Activated T-cell treated with anti-CD3 and anti-CD28 coated beads, Interleukin-2, amount 50 U/mL, for 72 hours (primary cell): Measurements from ENCODE around the gene CD46. TPM values are rescaled to one million over a fixed set of nuclear protein-coding genes. Genes with fewer than 3 reads are reported as not detected.
A peak's percentile ranks its signal among the peaks of the same experiment; 100 is the strongest.

ENCODE experiments used
- ATAC-seq, 2 donors: fragments of 150-1000 bp; cut with Tn5 transposase; replicated peaks in 1 of 2; 2 replicates each; pipeline ENCODE4 v1.10.0; 2021; ENCODE audit warnings: moderate library complexity in 2 of 2, mild to moderate bottlenecking in 1 of 2
- DNase-seq, 2 donors: peaks; one replicate each; pipeline ENCODE4 v3.0.0; 2021 to 2022; ENCODE audit warnings: mixed read lengths in 1 of 2
- H3K27ac Mint-ChIP-seq: one replicate; pipeline ENCODE4 v1.8.0; 2022; ENCODE audit warnings: mild to moderate bottlenecking, moderate library complexity, mixed read lengths
- H3K27me3 Mint-ChIP-seq: one replicate; pipeline ENCODE4 v1.8.0; 2022; ENCODE audit warnings: low read depth, mixed read lengths
- H3K36me3 Mint-ChIP-seq, 2 donors: one replicate each; pipeline ENCODE4 v1.8.0; 2022; ENCODE audit warnings: mixed read lengths in 2 of 2, mild to moderate bottlenecking in 1 of 2; ENCODE audit not compliant: insufficient read depth in 2 of 2
- H3K4me1 Mint-ChIP-seq: one replicate; pipeline ENCODE4 v1.8.0; 2022; ENCODE audit warnings: low read depth, mixed read lengths
- H3K4me3 Mint-ChIP-seq, 2 donors: one replicate each; pipeline ENCODE4 v1.8.0; 2022; ENCODE audit warnings: mild to moderate bottlenecking in 2 of 2, mixed read lengths in 2 of 2, moderate library complexity in 2 of 2
- H3K9me3 Mint-ChIP-seq, 2 donors: one replicate each; pipeline ENCODE4 v1.8.0; 2022; ENCODE audit warnings: mixed read lengths in 2 of 2
- total RNA-seq, 2 donors: library from RNA; stranded (reverse); gene quantifications; one replicate each; pipeline ENCODE4 v1.2.3, GENCODE V29; 2022

Gene CD46
- total RNA-seq, 2 donors from 2014 or later = 108 to 120 TPM

- no peaks in the 10 kb centered on the region for H3K27me3 Mint-ChIP-seq
- H3K9me3 Mint-ChIP-seq = no peaks in the 10 kb centered on the region
- H3K4me1 Mint-ChIP-seq = peaks cover 35% of the 10 kb centered on the region
- H3K36me3 Mint-ChIP-seq = peaks cover 3 to 9% of the 10 kb centered on the region in 2 donors
- DNase-seq (no peak), ATAC-seq (no peak)
- H3K27ac Mint-ChIP-seq = peak overlapping the region; percentile 81
- H3K4me3 Mint-ChIP-seq = no peak overlapping the region
Observed at GRCh38 chr1:207807690-207808321, 56.0 kb downstream of the CD46 start.

- no peak for ATAC-seq
- H3K27ac Mint-ChIP-seq = peak overlapping the region; percentile 66
- H3K27me3 Mint-ChIP-seq = no peaks in the 10 kb centered on the region
- DNase-seq = no peak
- no peaks in the 10 kb centered on the region for H3K9me3 Mint-ChIP-seq
- peaks cover 35% of the 10 kb centered on the region for H3K4me1 Mint-ChIP-seq
- no peak overlapping the region for H3K4me3 Mint-ChIP-seq
- H3K36me3 Mint-ChIP-seq = peaks cover 3 to 9% of the 10 kb centered on the region in 2 donors
Observed at GRCh38 chr1:207808322-207808705, 56.5 kb downstream of the CD46 start.

- Mint-ChIP-seq H3K36me3 (peaks cover 3 to 9% of the 10 kb centered on the region in 2 donors), H3K4me3 (no peak overlapping the region)
Observed at GRCh38 chr1:207808911-207809555, 57.2 kb downstream of the CD46 start.

GRCh38 chr1:207810173-207810572 is 58.3 kb downstream of the CD46 start:
- DNase-seq (no peak), ATAC-seq (no peak)
- Mint-ChIP-seq H3K36me3 (peaks cover 4 to 12% of the 10 kb centered on the region in 2 donors), H3K9me3 (no peaks in the 10 kb centered on the region), H3K4me3 (no peak overlapping the region), H3K27ac (peak overlapping the region; percentile 63), H3K27me3 (no peaks in the 10 kb centered on the region), H3K4me1 (peaks cover 48% of the 10 kb centered on the region)

More at GRCh38 chr1:207808911-207809555, 57.2 kb downstream of the CD46 start:
- H3K27ac Mint-ChIP-seq = peak overlapping the region; percentile 42
- DNase-seq = no peak
- no peak for ATAC-seq
- H3K4me1 Mint-ChIP-seq = peaks cover 39% of the 10 kb centered on the region
- H3K27me3 Mint-ChIP-seq = no peaks in the 10 kb centered on the region
- no peaks in the 10 kb centered on the region for H3K9me3 Mint-ChIP-seq

- ATAC-seq (no peak), DNase-seq (no peak)
- Mint-ChIP-seq H3K36me3 (peaks cover 7 to 11% of the 10 kb centered on the region in 2 donors), H3K27ac (peak overlapping the region; percentile 22), H3K9me3 (no peaks in the 10 kb centered on the region), H3K27me3 (no peaks in the 10 kb centered on the region), H3K4me3 (no peak overlapping the region), H3K4me1 (peaks cover 54% of the 10 kb centered on the region)
Observed at GRCh38 chr1:207810606-207811295, 58.9 kb downstream of the CD46 start.

- Mint-ChIP-seq H3K27me3 (no peaks in the 10 kb centered on the region), H3K4me1 (peaks cover 59% of the 10 kb centered on the region), H3K27ac (peak overlapping the region; percentile 91), H3K36me3 (peaks cover 7 to 13% of the 10 kb centered on the region in 2 donors), H3K9me3 (no peaks in the 10 kb centered on the region), H3K4me3 (no peak overlapping the region)
- no peak for DNase-seq
- no peak for ATAC-seq
Observed at GRCh38 chr1:207811319-207811718, 59.5 kb downstream of the CD46 start.

- H3K27me3 Mint-ChIP-seq = no peaks in the 10 kb centered on the region
- DNase-seq (no peak), ATAC-seq (peak in 1 of 2 donors; percentile 21)
- no peaks in the 10 kb centered on the region for H3K9me3 Mint-ChIP-seq
- H3K27ac Mint-ChIP-seq = peak overlapping the region; percentile 91
- peaks cover 59% of the 10 kb centered on the region for H3K4me1 Mint-ChIP-seq
- H3K36me3 Mint-ChIP-seq = peaks cover 7 to 14% of the 10 kb centered on the region in 2 donors
- no peak overlapping the region for H3K4me3 Mint-ChIP-seq
Observed at GRCh38 chr1:207811920-207812720, 60.3 kb downstream of the CD46 start.

- no peak for DNase-seq
- Mint-ChIP-seq H3K4me1 (peaks cover 57% of the 10 kb centered on the region), H3K4me3 (no peak overlapping the region), H3K9me3 (no peaks in the 10 kb centered on the region), H3K27ac (peak overlapping the region; percentile 79), H3K27me3 (no peaks in the 10 kb centered on the region), H3K36me3 (peaks cover 7 to 18% of the 10 kb centered on the region in 2 donors)
- ATAC-seq = no peak
Observed at GRCh38 chr1:207812778-207813511, 61.1 kb downstream of the CD46 start.

GRCh38 chr1:207813512-207813881 is 61.6 kb downstream of the CD46 start:
- H3K9me3 Mint-ChIP-seq = no peaks in the 10 kb centered on the region
- no peak for DNase-seq
- no peaks in the 10 kb centered on the region for H3K27me3 Mint-ChIP-seq
- H3K27ac Mint-ChIP-seq = peak overlapping the region; percentile 79
- no peak overlapping the region for H3K4me3 Mint-ChIP-seq
- no peak for ATAC-seq
- H3K4me1 Mint-ChIP-seq = peaks cover 57% of the 10 kb centered on the region
- peaks cover 5 to 16% of the 10 kb centered on the region in 2 donors for H3K36me3 Mint-ChIP-seq

- H3K36me3 Mint-ChIP-seq = peaks cover 5 to 15% of the 10 kb centered on the region in 2 donors
- H3K4me3 Mint-ChIP-seq = no peak overlapping the region
- H3K4me1 Mint-ChIP-seq = peaks cover 57% of the 10 kb centered on the region
- no peak for DNase-seq
- ATAC-seq = no peak
- H3K9me3 Mint-ChIP-seq = no peaks in the 10 kb centered on the region
- H3K27me3 Mint-ChIP-seq = no peaks in the 10 kb centered on the region
- peak overlapping the region; percentile 79 for H3K27ac Mint-ChIP-seq
Observed at GRCh38 chr1:207813946-207814345, 62.1 kb downstream of the CD46 start.

GRCh38 chr1:207814469-207814868 is 62.6 kb downstream of the CD46 start:
- Mint-ChIP-seq H3K27ac (no peak overlapping the region), H3K36me3 (peaks cover 5 to 15% of the 10 kb centered on the region in 2 donors), H3K27me3 (no peaks in the 10 kb centered on the region), H3K4me1 (peaks cover 52% of the 10 kb centered on the region), H3K9me3 (no peaks in the 10 kb centered on the region), H3K4me3 (no peak overlapping the region)
- no peak for ATAC-seq
- DNase-seq = no peak

GRCh38 chr1:207815466-207815865 is 63.6 kb downstream of the CD46 start:
- H3K27ac Mint-ChIP-seq = peak overlapping the region; percentile 97
- peak; percentile 12 to 31 for ATAC-seq
- H3K36me3 Mint-ChIP-seq = peaks cover 6 to 15% of the 10 kb centered on the region in 2 donors
- peaks cover 55% of the 10 kb centered on the region for H3K4me1 Mint-ChIP-seq
- no peaks in the 10 kb centered on the region for H3K27me3 Mint-ChIP-seq
- H3K4me3 Mint-ChIP-seq = peak overlapping the region; percentile 54 to 55
- H3K9me3 Mint-ChIP-seq = no peaks in the 10 kb centered on the region
- DNase-seq = no peak
